ENCODE measurements around the gene MRNIP. TPM values are rescaled to one million over a fixed set of nuclear protein-coding genes. Genes with fewer than 3 reads are reported as not detected.
A peak's percentile ranks its signal among the peaks of the same experiment; 100 is the strongest.

The MRNIP gene
- total RNA-seq, 4 donors from 2014 or later: 6.9 to 21.9 (median 10.7) TPM

GRCh38 chr5:179869101-179869500, 10.5 kb upstream of the MRNIP start:
- Histone ChIP-seq H3K4me1 (peaks cover 0 to 21% (median 9%) of the 10 kb centered on the region in 3 donors), H3K27ac (no peak overlapping the region), H3K27me3 (no peaks in the 10 kb centered on the region), H3K9me3 (no peaks in the 10 kb centered on the region), H3K36me3 (peaks cover 20 to 100% (median 38%) of the 10 kb centered on the region in 3 donors), H3K4me3 (no peak overlapping the region)
- TF ChIP-seq POLR2A (IDR thresholded peaks at IDR 0.05): no peak
- TF ChIP-seq CTCF (IDR thresholded peaks at IDR 0.05): no peak
- intact Hi-C loops (cut with DNase I): no loop called here
- DNase-seq: no peak
- WGBS, 2 donors: 100% methylated on average over 1 of the region's 5 CpGs

GRCh38 chr5:179868541-179868940, 9.9 kb upstream of the MRNIP start:
- H3K4me3 ChIP-seq: no peak overlapping the region
- H3K27me3 ChIP-seq: no peaks in the 10 kb centered on the region
- no peak for TF ChIP-seq POLR2A (IDR thresholded peaks at IDR 0.05)
- no peak for TF ChIP-seq CTCF (IDR thresholded peaks at IDR 0.05)
- H3K9me3 ChIP-seq: no peaks in the 10 kb centered on the region
- peaks cover 17 to 100% (median 35%) of the 10 kb centered on the region in 3 donors for H3K36me3 ChIP-seq
- H3K4me1 ChIP-seq: peaks cover 0 to 21% (median 9%) of the 10 kb centered on the region in 3 donors
- no peak overlapping the region for H3K27ac ChIP-seq
- no peak for DNase-seq
- 100% methylated on average over 1 of the region's 14 CpGs; no CpG with 5 or more reads in 1 of the 2 donors for WGBS, 2 donors
- intact Hi-C loops (cut with DNase I): no loop called here

GRCh38 chr5:179867476-179867875, 8.9 kb upstream of the MRNIP start:
- Histone ChIP-seq H3K27ac (no peak overlapping the region), H3K9me3 (no peaks in the 10 kb centered on the region), H3K4me1 (peaks cover 0 to 21% (median 9%) of the 10 kb centered on the region in 3 donors), H3K36me3 (peaks cover 22 to 100% (median 33%) of the 10 kb centered on the region in 3 donors), H3K27me3 (no peaks in the 10 kb centered on the region), H3K4me3 (no peak overlapping the region)
- 94 to 100% methylated on average over 3 to 8 of the region's 11 CpGs for WGBS, 2 donors
- intact Hi-C loops (cut with DNase I): no loop called here
- TF ChIP-seq POLR2A (IDR thresholded peaks at IDR 0.05): no peak
- no peak for DNase-seq

GRCh38 chr5:179867079-179867465, 8.5 kb upstream of the MRNIP start:
- Histone ChIP-seq H3K4me3 (no peak overlapping the region), H3K27ac (no peak overlapping the region), H3K27me3 (no peaks in the 10 kb centered on the region), H3K4me1 (peaks cover 0 to 21% (median 9%) of the 10 kb centered on the region in 3 donors), H3K36me3 (peaks cover 22 to 100% (median 29%) of the 10 kb centered on the region in 3 donors), H3K9me3 (no peaks in the 10 kb centered on the region)
- no peak for DNase-seq
- TF ChIP-seq CTCF (IDR thresholded peaks at IDR 0.05): no peak
- TF ChIP-seq POLR2A (IDR thresholded peaks at IDR 0.05): no peak
- 68 to 92% methylated on average over 2 to 3 of the region's 6 CpGs for WGBS, 2 donors
- intact Hi-C loops (cut with DNase I): no loop called here

GRCh38 chr5:179866241-179867078, 7.8 kb upstream of the MRNIP start:
- H3K9me3 ChIP-seq: no peaks in the 10 kb centered on the region
- WGBS, 2 donors: 65 to 67% methylated on average over 4 to 13 of the region's 21 CpGs
- H3K4me1 ChIP-seq: peaks cover 0 to 21% (median 9%) of the 10 kb centered on the region in 3 donors
- no peak overlapping the region for H3K4me3 ChIP-seq
- no peaks in the 10 kb centered on the region for H3K27me3 ChIP-seq
- no peak for DNase-seq
- peak overlapping the region in 2 of 4 donors; percentile 19 to 42 for H3K27ac ChIP-seq
- TF ChIP-seq CTCF (IDR thresholded peaks at IDR 0.05) (no peak), POLR2A (IDR thresholded peaks at IDR 0.05) (no peak)
- intact Hi-C loops (cut with DNase I): no loop called here
- peaks cover 22 to 98% (median 29%) of the 10 kb centered on the region in 3 donors for H3K36me3 ChIP-seq
